ENCODE measurements around the gene TMEM207.

GRCh38 chr3:190456770-190457169 lies 7.1 kb upstream of the TMEM207 start:
- TF ChIP-seq CTCF (conservative IDR thresholded peaks at IDR 0.05; ENCODE audit: low read length) (no peak), EZH2phosphoT487 (IDR thresholded peaks at IDR 0.05; ENCODE audit: borderline replicate concordance) (no peak)

All from Loucy (cell line).